Ascending aorta (tissue), 2 donors: ENCODE measurements around the gene LDLRAD4. TPM values are rescaled to one million over a fixed set of nuclear protein-coding genes. Genes with fewer than 3 reads are reported as not detected.

Source experiments
- DNase-seq, 2 donors: peaks; one replicate each; pipeline ENCODE4 v3.0.0-alpha.2; 2019; ENCODE audit warnings: low spot score in 2 of 2
- H3K27ac ChIP-seq, 2 donors: fragments of 200-600 bp; sonication (generic); one replicate each; pipeline ENCODE4 v1.5.1; 2016 to 2017; ENCODE audit warnings: mild to moderate bottlenecking in 1 of 2
- H3K27me3 ChIP-seq: fragments of 200-600 bp; sonication (generic); one replicate; pipeline ENCODE4 v1.5.1; 2017
- H3K36me3 ChIP-seq, 2 donors: fragments of 200-600 bp; sonication (generic); one replicate each; pipeline ENCODE4 v1.5.1; 2016
- H3K4me1 ChIP-seq, 2 donors: fragments of 200-600 bp; sonication (generic); one replicate each; pipeline ENCODE4 v1.5.1; 2016 to 2017; ENCODE audit warnings: mild to moderate bottlenecking in 1 of 2
- H3K4me3 ChIP-seq, 2 donors: fragments of 200-600 bp; sonication (generic); one replicate each; pipeline ENCODE4 v1.5.1; 2016 to 2017; ENCODE audit warnings: mild to moderate bottlenecking in 1 of 2
- H3K9me3 ChIP-seq, 2 donors: fragments of 200-600 bp; sonication (generic); one replicate each; pipeline ENCODE4 v1.5.1; 2016
- intact Hi-C: fragments of 100-400 bp; cut with DNase I; formaldehyde crosslinking; loops from one replicate; pipeline ENCODE4 v1.15.1; 2023
- total RNA-seq: library from RNA; depleted of rRNA; stranded (reverse); fragments of >200 nt; gene quantifications from one replicate; pipeline ENCODE4 v1.1.0, GENCODE V29; 2016
- TF ChIP-seq, protein P1 (sequence below), 3 experiments: fragments of 200-600 bp in 2 of 3; fragments of 450-650 bp in 1 of 3; sonication (generic) in 2 of 3; IDR thresholded peaks; one replicate each; pipeline ENCODE4 v1.5.1; 2016 to 2019; ENCODE audit warnings: antibody characterized with exemption in 3 of 3, mild to moderate bottlenecking in 1 of 3, moderate library complexity in 1 of 3

The LDLRAD4 gene
- total RNA-seq, 1 donor from 2014 or later: 21.0 TPM

DNA sequence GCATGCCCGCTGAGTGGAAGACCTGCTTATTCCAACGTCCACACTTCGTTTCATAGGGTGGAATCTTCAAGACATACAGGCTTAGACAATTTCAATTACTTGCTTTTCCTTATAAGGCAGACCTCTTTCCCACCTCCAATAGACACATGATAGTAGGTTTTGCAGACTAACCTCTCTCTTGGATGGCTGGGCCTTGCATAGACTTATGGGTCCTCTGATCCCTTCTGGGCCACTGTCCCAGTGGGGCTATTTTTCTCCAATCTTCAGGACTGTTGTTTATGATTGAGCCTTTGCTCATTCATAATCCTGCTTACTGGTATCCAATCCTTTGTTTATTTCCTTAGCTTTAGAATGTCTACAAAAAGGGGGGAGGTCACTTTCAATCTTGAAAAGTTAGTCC, 368.9 kb downstream of the LDLRAD4 start:
- intact Hi-C loops: no loop called here
- no peaks in the 10 kb centered on the region for H3K4me1 ChIP-seq
- no peaks in the 10 kb centered on the region for H3K36me3 ChIP-seq
- no peaks in the 10 kb centered on the region for H3K9me3 ChIP-seq
- DNase-seq: no peak
- H3K27me3 ChIP-seq: no peaks in the 10 kb centered on the region
- TF ChIP-seq, protein P1, sequence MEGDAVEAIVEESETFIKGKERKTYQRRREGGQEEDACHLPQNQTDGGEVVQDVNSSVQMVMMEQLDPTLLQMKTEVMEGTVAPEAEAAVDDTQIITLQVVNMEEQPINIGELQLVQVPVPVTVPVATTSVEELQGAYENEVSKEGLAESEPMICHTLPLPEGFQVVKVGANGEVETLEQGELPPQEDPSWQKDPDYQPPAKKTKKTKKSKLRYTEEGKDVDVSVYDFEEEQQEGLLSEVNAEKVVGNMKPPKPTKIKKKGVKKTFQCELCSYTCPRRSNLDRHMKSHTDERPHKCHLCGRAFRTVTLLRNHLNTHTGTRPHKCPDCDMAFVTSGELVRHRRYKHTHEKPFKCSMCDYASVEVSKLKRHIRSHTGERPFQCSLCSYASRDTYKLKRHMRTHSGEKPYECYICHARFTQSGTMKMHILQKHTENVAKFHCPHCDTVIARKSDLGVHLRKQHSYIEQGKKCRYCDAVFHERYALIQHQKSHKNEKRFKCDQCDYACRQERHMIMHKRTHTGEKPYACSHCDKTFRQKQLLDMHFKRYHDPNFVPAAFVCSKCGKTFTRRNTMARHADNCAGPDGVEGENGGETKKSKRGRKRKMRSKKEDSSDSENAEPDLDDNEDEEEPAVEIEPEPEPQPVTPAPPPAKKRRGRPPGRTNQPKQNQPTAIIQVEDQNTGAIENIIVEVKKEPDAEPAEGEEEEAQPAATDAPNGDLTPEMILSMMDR (IDR thresholded peaks at IDR 0.05): no peak
- no peak overlapping the region for H3K27ac ChIP-seq
- H3K4me3 ChIP-seq: no peak overlapping the region

- intact Hi-C loops: no loop called here
- Histone ChIP-seq H3K4me3 (no peak overlapping the region), H3K27me3 (no peaks in the 10 kb centered on the region), H3K27ac (no peak overlapping the region), H3K36me3 (no peaks in the 10 kb centered on the region), H3K4me1 (no peaks in the 10 kb centered on the region), H3K9me3 (no peaks in the 10 kb centered on the region)
- DNase-seq: no peak
- TF ChIP-seq, protein P1 (IDR thresholded peaks at IDR 0.05): no peak
Measured at GRCh38 chr18:13587937-13588336, 369.4 kb downstream of the LDLRAD4 start.

GRCh38 chr18:13589316-13589715, 370.8 kb downstream of the LDLRAD4 start:
- Histone ChIP-seq H3K9me3 (no peaks in the 10 kb centered on the region), H3K4me1 (no peaks in the 10 kb centered on the region), H3K4me3 (no peak overlapping the region), H3K36me3 (no peaks in the 10 kb centered on the region), H3K27ac (no peak overlapping the region), H3K27me3 (no peaks in the 10 kb centered on the region)
- TF ChIP-seq, protein P1 (IDR thresholded peaks at IDR 0.05): no peak
- DNase-seq: no peak
- intact Hi-C loops: no loop called here

DNA sequence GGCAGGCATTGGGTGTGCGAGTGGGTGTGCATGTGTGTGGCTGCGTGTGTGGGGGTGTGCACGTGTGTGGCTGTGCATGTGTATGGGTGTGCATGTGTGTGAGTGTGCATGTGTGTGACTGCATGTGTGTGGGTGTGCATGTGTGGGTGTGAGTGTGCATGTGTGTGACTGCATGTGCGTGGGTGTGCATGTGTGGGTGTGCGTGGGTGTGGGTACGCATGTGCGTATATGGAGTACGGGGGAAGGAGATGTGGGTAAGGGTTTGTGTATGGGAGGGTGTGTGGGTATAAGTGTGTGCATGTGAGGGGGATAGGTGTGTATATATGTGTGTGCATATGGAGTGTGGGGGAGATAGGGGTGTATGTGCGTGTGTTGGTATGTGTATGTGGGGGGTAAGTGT, 371.4 kb downstream of the LDLRAD4 start:
- no peaks in the 10 kb centered on the region for H3K27me3 ChIP-seq
- DNase-seq: no peak
- H3K36me3 ChIP-seq: no peaks in the 10 kb centered on the region
- no peaks in the 10 kb centered on the region for H3K4me1 ChIP-seq
- H3K27ac ChIP-seq: no peak overlapping the region
- TF ChIP-seq, protein P1 (IDR thresholded peaks at IDR 0.05): no peak
- intact Hi-C loops: no loop called here
- H3K9me3 ChIP-seq: no peaks in the 10 kb centered on the region
- no peak overlapping the region for H3K4me3 ChIP-seq

DNA sequence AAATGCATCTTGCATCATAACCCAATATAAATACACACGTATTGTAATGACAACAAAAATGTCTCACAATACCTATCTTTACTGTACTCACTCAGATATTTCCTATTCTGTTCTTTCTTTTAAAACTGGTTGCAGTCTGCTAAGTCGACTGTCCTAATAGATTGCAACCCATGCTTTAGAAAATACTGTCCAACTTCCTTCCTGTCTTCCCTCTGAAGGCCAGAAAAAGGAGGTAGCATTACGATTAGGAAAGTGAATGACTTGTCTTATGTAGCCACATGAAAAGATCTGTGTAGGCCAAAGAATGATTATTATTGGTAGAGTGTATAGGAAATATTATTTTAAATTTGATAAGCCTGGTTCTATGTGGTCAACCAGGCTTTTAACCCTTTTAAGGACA, 373.7 kb downstream of the LDLRAD4 start:
- H3K9me3 ChIP-seq: peaks cover 8 to 17% of the 10 kb centered on the region in 2 donors
- H3K36me3 ChIP-seq: no peaks in the 10 kb centered on the region
- no peaks in the 10 kb centered on the region for H3K4me1 ChIP-seq
- H3K27ac ChIP-seq: no peak overlapping the region
- DNase-seq: no peak
- TF ChIP-seq, protein P1 (IDR thresholded peaks at IDR 0.05): no peak
- intact Hi-C loops: no loop called here
- H3K4me3 ChIP-seq: no peak overlapping the region
- no peaks in the 10 kb centered on the region for H3K27me3 ChIP-seq

- H3K27ac ChIP-seq: no peak overlapping the region
- no peak for DNase-seq
- no peaks in the 10 kb centered on the region for H3K27me3 ChIP-seq
- TF ChIP-seq, protein P1 (IDR thresholded peaks at IDR 0.05): no peak
- intact Hi-C loops: no loop called here
- no peaks in the 10 kb centered on the region for H3K4me1 ChIP-seq
- H3K9me3 ChIP-seq: peaks cover 20 to 32% of the 10 kb centered on the region in 2 donors
- no peaks in the 10 kb centered on the region for H3K36me3 ChIP-seq
- H3K4me3 ChIP-seq: no peak overlapping the region
Measured at GRCh38 chr18:13594551-13594950, 376.0 kb downstream of the LDLRAD4 start.
